HCT116 (cell line): ENCODE data around the gene CCDC90B. TPM values are rescaled to one million over a fixed set of nuclear protein-coding genes. Genes with fewer than 3 reads are reported as not detected.
"Not testable (repeated sequence)": the region's sequence is repeated elsewhere in the genome, so short reads cannot be mapped to it uniquely, and the experiment has no call there.

Source experiments
- ATAC-seq: fragments of 200-7000 bp; cut with Tn5 transposase; 2 replicates; pipeline ENCODE4 v1.9.1; 2020; ENCODE audit warnings: mild to moderate bottlenecking, moderate library complexity
- BruUV-seq: library from RNA; stranded (reverse); fragments of 400-500 nt; replicated peaks from 2 replicates; lab custom pipeline; 2021; lab: Mats Ljungman, UMichigan
- CTCF ChIA-PET: fragments of 300-600 bp; sonication (Branson Sonifier 250); formaldehyde crosslinking; loops from one replicate; lab custom pipeline; 2021; ENCODE audit warnings: antibody characterized with exemption; lab: Charles Lee
- POLR2A ChIA-PET: fragments of 300-600, 350-600 bp; sonication (Branson Sonifier 250); formaldehyde crosslinking; loops from one replicate; lab custom pipeline; 2021; ENCODE audit warnings: antibody characterized with exemption; lab: Charles Lee
- RAD21 ChIA-PET, 2 experiments: fragments of 300-600 bp; sonication (Branson Sonifier 250); formaldehyde crosslinking; loops; one replicate each; lab custom pipeline; 2023; ENCODE audit warnings: low total read pairs in 2 of 2; ENCODE audit not compliant: uncharacterized antibody in 2 of 2, unreplicated experiment in 2 of 2, low non-redundant PET in 1 of 2; lab: Charles Lee
- DNase-seq: peaks from one replicate; pipeline ENCODE4 v3.0.0-alpha.2; 2010; ENCODE audit warnings: low read depth, low spot score
- H2AFZ ChIP-seq: fragments of 200-600 bp; shearing (Covaris generic), sonication (generic); 2 replicates; pipeline ENCODE4 v1.6.1; 2017; ENCODE audit warnings: low read depth, mixed run types, mixed read lengths, antibody characterized with exemption, low read length; ENCODE audit not compliant: poor library complexity, severe bottlenecking
- H3K27ac ChIP-seq: 2 replicates; pipeline ENCODE4 v1.5.1; 2012; ENCODE audit warnings: low read depth, low read length
- H3K27me3 ChIP-seq: fragments of 200-600 bp; sonication (generic); 2 replicates; pipeline ENCODE4 v1.6.1; 2016; ENCODE audit warnings: mixed run types, low read length, mixed read lengths; ENCODE audit not compliant: insufficient read depth
- H3K36me3 ChIP-seq, 2 experiments: fragments of 200-500 bp in 1 of 2; fragments of 200-600 bp in 1 of 2; sonication (Bioruptor generic) in 1 of 2; sonication (generic) in 1 of 2; 2 replicates each; pipeline versions ENCODE4 v1.5.1 to v1.6.1; 2014 to 2016; ENCODE audit warnings: low read length in 2 of 2, inconsistent platforms in 1 of 2, mixed read lengths in 1 of 2, mixed run types in 1 of 2; ENCODE audit not compliant: insufficient read depth in 2 of 2, control insufficient read depth in 1 of 2
- H3K4me1 ChIP-seq, 2 experiments: fragments of 200-600 bp in 1 of 2; sonication (generic) in 1 of 2; 2 replicates each; pipeline versions ENCODE4 v1.5.1 to v1.6.1; 2012 to 2017; ENCODE audit warnings: low read length in 2 of 2, inconsistent platforms in 1 of 2, mild to moderate bottlenecking in 1 of 2, mixed read lengths in 1 of 2, mixed run types in 1 of 2, moderate library complexity in 1 of 2; ENCODE audit not compliant: insufficient read depth in 2 of 2, control insufficient read depth in 1 of 2
- H3K4me2 ChIP-seq: fragments of 200-600 bp; sonication (generic); 2 replicates; pipeline ENCODE4 v1.6.1; 2017; ENCODE audit warnings: mixed run types, low read length, mixed read lengths
- H3K4me3 ChIP-seq, 2 experiments: fragments of 200-600 bp in 1 of 2; sonication (generic) in 1 of 2; replicated peaks in 1 of 2; 2 replicates each; pipeline ENCODE4 v1.5.1; 2011 to 2016; ENCODE audit warnings: low read length in 2 of 2, control low read depth in 1 of 2, low read depth in 1 of 2, mild to moderate bottlenecking in 1 of 2, mixed read lengths in 1 of 2, mixed run types in 1 of 2
- H3K79me2 ChIP-seq: fragments of 200-600 bp; sonication (generic); 2 replicates; pipeline ENCODE4 v1.6.1; 2017; ENCODE audit warnings: mild to moderate bottlenecking, mixed run types, low read length, moderate library complexity, mixed read lengths; ENCODE audit not compliant: insufficient read depth
- H3K9ac ChIP-seq: fragments of 200-600 bp; sonication (generic); 2 replicates; pipeline ENCODE4 v1.6.1; 2016; ENCODE audit warnings: low read length, mixed read lengths
- H3K9me2 ChIP-seq: fragments of 200-600 bp; sonication (generic), shearing (Covaris generic); 2 replicates; pipeline ENCODE4 v1.6.1; 2017; ENCODE audit warnings: mixed run types, mild to moderate bottlenecking, moderate library complexity; ENCODE audit not compliant: insufficient read depth
- H3K9me3 ChIP-seq, 2 experiments: fragments of 200-500 bp in 1 of 2; fragments of 200-600 bp in 1 of 2; sonication (Bioruptor generic) in 1 of 2; sonication (generic) in 1 of 2; 2 replicates each; pipeline ENCODE4 v1.6.1; 2014 to 2017; ENCODE audit warnings: low read length in 2 of 2, mixed read lengths in 2 of 2, inconsistent platforms in 1 of 2, low read depth in 1 of 2, mild to moderate bottlenecking in 1 of 2, mixed run types in 1 of 2, moderate library complexity in 1 of 2; ENCODE audit not compliant: control insufficient read depth in 1 of 2, insufficient read depth in 1 of 2
- H4K20me1 ChIP-seq: fragments of 200-600 bp; sonication (generic), shearing (Covaris generic); 2 replicates; pipeline ENCODE4 v1.6.1; 2017; ENCODE audit warnings: mixed run types, mild to moderate bottlenecking, moderate library complexity; ENCODE audit not compliant: insufficient read depth
- CEBPB ChIP-seq: IDR thresholded peaks from 2 replicates; pipeline ENCODE4 v1.6.1; 2012; ENCODE audit warnings: low read depth
- CTCF ChIP-seq, 3 experiments: fragments of 200-600 bp in 1 of 3; sonication (generic) in 1 of 3; IDR thresholded peaks in 2 of 3; conservative IDR thresholded peaks in 1 of 3; 2 replicates each; pipeline ENCODE4 v1.5.1; 2012 to 2017; ENCODE audit warnings: low read depth in 2 of 3, low read length in 2 of 3, antibody characterized with exemption in 1 of 3, borderline replicate concordance in 1 of 3, control low read depth in 1 of 3, mild to moderate bottlenecking in 1 of 3, mixed read lengths in 1 of 3, mixed run types in 1 of 3, moderate library complexity in 1 of 3; ENCODE audit not compliant: insufficient read depth in 1 of 3
- ELF1 ChIP-seq: IDR thresholded peaks from 2 replicates; pipeline ENCODE4 v1.6.1; 2012; ENCODE audit warnings: low read depth, borderline replicate concordance
- EZH2 ChIP-seq: fragments of 200-600 bp; sonication (generic); IDR thresholded peaks from 2 replicates; pipeline ENCODE4 v1.6.1; 2017; ENCODE audit warnings: antibody characterized with exemption, mixed run types
- POLR2AphosphoS5 ChIP-seq: IDR thresholded peaks from 2 replicates; pipeline ENCODE4 v1.6.1; 2011; ENCODE audit warnings: mild to moderate bottlenecking, low read depth, low read length, moderate library complexity
- SIN3A ChIP-seq: IDR thresholded peaks from 2 replicates; pipeline ENCODE4 v1.6.1; 2012; ENCODE audit warnings: low read depth
- TCF7L2 ChIP-seq: IDR thresholded peaks from 2 replicates; pipeline ENCODE4 v1.7.0; 2011; ENCODE audit warnings: borderline replicate concordance, inconsistent platforms; ENCODE audit not compliant: insufficient read depth, insufficient read length; ENCODE audit errors: extremely low read depth
- YY1 ChIP-seq: IDR thresholded peaks from 2 replicates; pipeline ENCODE4 v1.6.1; 2011; ENCODE audit warnings: low read length, low read depth, moderate library complexity, mild to moderate bottlenecking; ENCODE audit not compliant: insufficient replicate concordance; ENCODE audit errors: extremely low read depth
- ZBTB33 ChIP-seq: IDR thresholded peaks from 2 replicates; pipeline ENCODE4 v1.6.1; 2011; ENCODE audit warnings: mild to moderate bottlenecking, low read length, moderate library complexity; ENCODE audit not compliant: insufficient replicate concordance; ENCODE audit errors: extremely low read depth
- ZFX ChIP-seq: fragments of 450-650 bp; IDR thresholded peaks from 2 replicates; pipeline ENCODE4 v1.6.1; 2017
- intact Hi-C: fragments of 100-400 bp; cut with micrococcal nuclease; formaldehyde crosslinking; loops from 2 replicates; pipeline ENCODE4 v1.10.0; 2022
- total RNA-seq: library from RNA; stranded (reverse); gene quantifications from one replicate; pipeline ENCODE4 v1.2.1, GENCODE V29; 2021; ENCODE audit not compliant: unreplicated experiment

The CCDC90B gene
- total RNA-seq, 1 experiment from 2014 or later, result 30.3 TPM

GRCh38 chr11:83316143-83316896 lies 30.2 kb upstream of the CCDC90B start:
- RAD21 ChIA-PET, CTCF ChIA-PET: not testable (repeated sequence)

GRCh38 chr11:83312430-83312829 lies 26.3 kb upstream of the CCDC90B start:
- no peaks in the 10 kb centered on the region for H3K4me1 ChIP-seq
- H3K9ac ChIP-seq, result no peak overlapping the region
- H3K36me3 ChIP-seq, result no peaks in the 10 kb centered on the region
- ChIA-PET POLR2A (no interaction called here), CTCF (no interaction called here), RAD21 (no interaction called here)
- H3K9me2 ChIP-seq, result no peaks in the 10 kb centered on the region
- H3K27ac ChIP-seq, result no peak overlapping the region
- DNase-seq (no peak), ATAC-seq (no peak)
- no peaks in the 10 kb centered on the region for H4K20me1 ChIP-seq
- no peaks in the 10 kb centered on the region for H3K9me3 ChIP-seq
- H3K27me3 ChIP-seq, result no peaks in the 10 kb centered on the region
- no peak overlapping the region for H2AFZ ChIP-seq
- H3K4me2 ChIP-seq, result no peak overlapping the region
- H3K4me3 ChIP-seq, result no peak overlapping the region
- TF ChIP-seq EZH2 (no peak), SIN3A (no peak), ZBTB33 (no peak), CEBPB (no peak), ZFX (no peak), POLR2AphosphoS5 (no peak), ELF1 (no peak), TCF7L2 (no peak), YY1 (no peak), CTCF (IDR thresholded peaks at IDR 0.05 in 2 of 3, conservative IDR thresholded peaks at IDR 0.05 in 1 of 3; ENCODE audit: borderline replicate concordance in 1 of 3, insufficient read depth in 1 of 3, low read depth in 2 of 3, low read length in 2 of 3) (no peak)
- no peaks in the 10 kb centered on the region for H3K79me2 ChIP-seq
- intact Hi-C loops, result no loop called here
- BruUV-seq, result no TSS peak

More at GRCh38 chr11:83316143-83316896, 30.2 kb upstream of the CCDC90B start:
- H3K9me2 ChIP-seq, BruUV-seq, POLR2A ChIA-PET, H3K36me3 ChIP-seq, H3K9ac ChIP-seq, H3K4me2 ChIP-seq, H4K20me1 ChIP-seq, H3K9me3 ChIP-seq, intact Hi-C loops, H2AFZ ChIP-seq, H3K4me3 ChIP-seq, DNase-seq, ATAC-seq, H3K4me1 ChIP-seq, H3K79me2 ChIP-seq, H3K27ac ChIP-seq: not testable (repeated sequence)
- H3K27me3 ChIP-seq, result peaks cover 28% of the 10 kb centered on the region
